H9 (cell line): ENCODE measurements around the gene ARHGEF10L. TPM values are rescaled to one million over a fixed set of nuclear protein-coding genes. Genes with fewer than 3 reads are reported as not detected.

Experiments used
- DNase-seq: peaks from one replicate; pipeline ENCODE4 v3.0.0-alpha.2; 2017
- H2AFZ ChIP-seq: one replicate; pipeline ENCODE4 v1.6.1; 2013; ENCODE audit warnings: mild to moderate bottlenecking, low read length, control low read depth, moderate library complexity
- H2AK5ac ChIP-seq: 2 replicates; pipeline ENCODE4 v1.6.1; 2013; ENCODE audit warnings: low read length, control low read depth, mixed read lengths; ENCODE audit not compliant: insufficient read length
- H2BK120ac ChIP-seq: one replicate; pipeline ENCODE4 v1.6.1; 2013; ENCODE audit warnings: low read depth, mild to moderate bottlenecking, low read length, control low read depth, inconsistent platforms; ENCODE audit not compliant: poor library complexity, severe bottlenecking
- H2BK12ac ChIP-seq: 2 replicates; pipeline ENCODE4 v1.6.1; 2013; ENCODE audit warnings: low read length, control low read depth, mixed read lengths, low read depth; ENCODE audit not compliant: insufficient read length
- H2BK15ac ChIP-seq: 2 replicates; pipeline ENCODE4 v1.6.1; 2013; ENCODE audit warnings: low read depth, low read length, control low read depth
- H2BK20ac ChIP-seq: one replicate; pipeline ENCODE4 v1.6.1; 2013; ENCODE audit warnings: low read depth, mild to moderate bottlenecking, low read length, control low read depth, inconsistent platforms; ENCODE audit not compliant: poor library complexity, severe bottlenecking
- H2BK5ac ChIP-seq: 2 replicates; pipeline ENCODE4 v1.6.1; 2013; ENCODE audit warnings: low read length, control low read depth, mixed read lengths; ENCODE audit not compliant: insufficient read length
- H3K14ac ChIP-seq: 2 replicates; pipeline ENCODE4 v1.6.1; 2013; ENCODE audit warnings: low read length, control low read depth; ENCODE audit not compliant: insufficient read depth
- H3K18ac ChIP-seq: 2 replicates; pipeline ENCODE4 v1.6.1; 2013; ENCODE audit warnings: low read depth, mild to moderate bottlenecking, mixed read lengths, low read length, control low read depth; ENCODE audit not compliant: insufficient read length
- H3K23ac ChIP-seq: 2 replicates; pipeline ENCODE4 v1.6.1; 2013; ENCODE audit warnings: low read length, control low read depth, mixed read lengths, low read depth; ENCODE audit not compliant: insufficient read length
- H3K23me2 ChIP-seq: 2 replicates; pipeline ENCODE4 v1.6.1; 2013; ENCODE audit warnings: low read depth, mild to moderate bottlenecking, mixed read lengths, low read length, control low read depth; ENCODE audit not compliant: insufficient read length, poor library complexity, severe bottlenecking
- H3K27ac ChIP-seq: 2 replicates; pipeline ENCODE4 v1.5.1; 2013; ENCODE audit warnings: low read length, control low read depth, mixed read lengths, low read depth; ENCODE audit not compliant: insufficient read length
- H3K27me3 ChIP-seq: 2 replicates; pipeline ENCODE4 v1.6.1; 2013; ENCODE audit warnings: low read length, control low read depth, inconsistent platforms; ENCODE audit not compliant: insufficient read depth
- H3K4ac ChIP-seq: 2 replicates; pipeline ENCODE4 v1.6.1; 2013; ENCODE audit warnings: low read depth, mild to moderate bottlenecking, control low read depth, inconsistent platforms, low read length, moderate library complexity
- H3K4me1 ChIP-seq: 2 replicates; pipeline ENCODE4 v1.6.1; 2013; ENCODE audit warnings: low read length, control low read depth, inconsistent platforms; ENCODE audit not compliant: insufficient read depth
- H3K4me2 ChIP-seq: 2 replicates; pipeline ENCODE4 v1.6.1; 2013; ENCODE audit warnings: low read length, control low read depth, mixed read lengths; ENCODE audit not compliant: insufficient read length, insufficient read depth
- H3K56ac ChIP-seq: 2 replicates; pipeline ENCODE4 v1.6.1; 2013; ENCODE audit warnings: low read depth, mild to moderate bottlenecking, mixed read lengths, low read length, control low read depth; ENCODE audit not compliant: insufficient read length
- H3K79me1 ChIP-seq: 2 replicates; pipeline ENCODE4 v1.6.1; 2013; ENCODE audit warnings: low read depth, mild to moderate bottlenecking, moderate library complexity, low read length, control low read depth, inconsistent platforms; ENCODE audit not compliant: insufficient read depth, poor library complexity, severe bottlenecking
- H3K79me2 ChIP-seq: 2 replicates; pipeline ENCODE4 v1.6.1; 2013; ENCODE audit warnings: low read length, control low read depth, inconsistent platforms; ENCODE audit not compliant: insufficient read depth
- H3K9ac ChIP-seq: 2 replicates; pipeline ENCODE4 v1.6.1; 2013; ENCODE audit warnings: low read length, control low read depth, mixed read lengths; ENCODE audit not compliant: insufficient read length; ENCODE audit errors: extremely low read depth
- H3K9me3 ChIP-seq: one replicate; pipeline ENCODE4 v1.6.1; 2013; ENCODE audit warnings: low read depth, low read length, inconsistent platforms; ENCODE audit not compliant: control insufficient read depth
- H3T11ph ChIP-seq: one replicate; pipeline ENCODE4 v1.6.1; 2013; ENCODE audit warnings: mild to moderate bottlenecking, low read length, control low read depth, inconsistent platforms
- H4K20me1 ChIP-seq: one replicate; pipeline ENCODE4 v1.6.1; 2013; ENCODE audit not compliant: control insufficient read depth, insufficient read length, insufficient read depth
- H4K5ac ChIP-seq: 2 replicates; pipeline ENCODE4 v1.6.1; 2013; ENCODE audit warnings: low read depth, mild to moderate bottlenecking, mixed read lengths, low read length, control low read depth; ENCODE audit not compliant: insufficient read length
- H4K8ac ChIP-seq: replicated peaks from 2 replicates; pipeline ENCODE4 v1.6.1; 2013; ENCODE audit warnings: low read length, control low read depth, mixed read lengths, low read depth; ENCODE audit not compliant: insufficient read length
- H4K91ac ChIP-seq: 2 replicates; pipeline ENCODE4 v1.6.1; 2013; ENCODE audit warnings: low read depth, mild to moderate bottlenecking, moderate library complexity, mixed read lengths, low read length, control low read depth; ENCODE audit not compliant: insufficient read length
- H3K27ac Mint-ChIP-seq, 3 experiments: 2 replicates in 2 of 3; 3 replicates in 1 of 3; pipeline ENCODE4 v1.8.0; 2020 to 2021; ENCODE audit warnings: mixed read lengths in 3 of 3, mild to moderate bottlenecking in 1 of 3, moderate library complexity in 1 of 3
- H3K27me3 Mint-ChIP-seq: 2 replicates; pipeline ENCODE4 v1.8.0; 2021; ENCODE audit warnings: low read depth, mild to moderate bottlenecking, moderate library complexity, mixed read lengths
- H3K36me3 Mint-ChIP-seq, 3 experiments: 2 replicates in 2 of 3; 3 replicates in 1 of 3; pipeline ENCODE4 v1.8.0; 2020 to 2021; ENCODE audit warnings: low read depth in 3 of 3, mixed read lengths in 3 of 3; ENCODE audit not compliant: insufficient read depth in 1 of 3
- H3K4me1 Mint-ChIP-seq, 2 experiments: 2 replicates each; pipeline ENCODE4 v1.8.0; 2020; ENCODE audit warnings: mixed read lengths in 2 of 2
- H3K4me3 Mint-ChIP-seq, 2 experiments: 2 replicates in 1 of 2; 3 replicates in 1 of 2; pipeline ENCODE4 v1.8.0; 2020 to 2021; ENCODE audit warnings: mild to moderate bottlenecking in 2 of 2, mixed read lengths in 2 of 2, moderate library complexity in 1 of 2
- H3K9me3 Mint-ChIP-seq, 2 experiments: 2 replicates in 1 of 2; 3 replicates in 1 of 2; pipeline ENCODE4 v1.8.0; 2020; ENCODE audit warnings: mild to moderate bottlenecking in 2 of 2, mixed read lengths in 2 of 2, moderate library complexity in 1 of 2
- WGBS: extraction: QIAGEN DNeasy Blood & Tissue Kit; methylation state at CpG from one replicate; pipeline ENCODE4 v1.1.7; 2013; ENCODE audit warnings: missing lambda C conversion rate, low lambda C conversion rate, mixed read lengths; ENCODE audit not compliant: insufficient read length; ENCODE audit errors: extremely low coverage; 5-methylcytosine and 5-hydroxymethylcytosine counted together
- total RNA-seq: library from RNA; stranded (reverse); gene quantifications from 2 replicates; pipeline ENCODE4 v1.2.1, GENCODE V29; 2021
- TF ChIP-seq, protein P1 (sequence below): fragments of 200-600 bp; sonication (generic); conservative IDR thresholded peaks from 3 replicates; pipeline ENCODE4 v1.8.0; 2021; ENCODE audit warnings: antibody characterized with exemption, mild to moderate bottlenecking

Gene ARHGEF10L
- total RNA-seq, 1 experiment from 2014 or later = 20.2 TPM

DNA sequence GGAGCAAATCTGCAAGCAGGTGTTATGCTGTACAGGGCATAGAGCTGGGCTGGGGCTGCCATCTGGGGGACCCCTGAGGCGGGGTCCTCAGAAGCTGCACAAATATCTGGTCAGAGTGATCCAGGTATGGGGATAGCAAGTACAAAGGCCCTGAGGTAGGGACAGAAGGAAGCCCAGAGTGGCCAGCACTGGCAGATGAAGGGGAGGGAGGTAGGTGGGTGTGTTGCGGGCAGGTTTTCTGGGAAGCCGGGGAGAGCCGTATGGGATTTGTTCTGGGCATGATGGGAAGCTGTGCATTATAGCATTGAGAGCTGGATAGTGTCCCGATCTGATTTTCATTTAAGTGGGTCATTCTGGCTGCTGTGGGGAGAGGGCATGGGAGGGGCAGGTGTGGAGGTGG is 102.7 kb downstream of the ARHGEF10L start:
- H3K27ac Mint-ChIP-seq = no peak overlapping the region
- no CpG with 5 or more reads among the region's 5 CpGs for WGBS

More for the DNA sequence above, 102.7 kb downstream of the ARHGEF10L start:
- no peaks in the 10 kb centered on the region for H3K27me3 ChIP-seq
- H4K8ac ChIP-seq = no peak overlapping the region
- peaks cover 3% of the 10 kb centered on the region for H4K20me1 ChIP-seq
- no peak overlapping the region for H2BK5ac ChIP-seq
- no peak for DNase-seq
- H4K91ac ChIP-seq = no peak overlapping the region
- H3K9me3 Mint-ChIP-seq = no peaks in the 10 kb centered on the region
- no peak overlapping the region for H3T11ph ChIP-seq
- no peaks in the 10 kb centered on the region for H3K9me3 ChIP-seq
- no peaks in the 10 kb centered on the region for H3K4me1 ChIP-seq
- H3K27me3 Mint-ChIP-seq = no peaks in the 10 kb centered on the region; the same call in 1 of the 2 replicates
- no peak overlapping the region for H3K14ac ChIP-seq
- H2BK20ac ChIP-seq = no peak overlapping the region
- H3K56ac ChIP-seq = no peak overlapping the region
- no peak overlapping the region for H3K4me2 ChIP-seq
- no peaks in the 10 kb centered on the region for H3K79me1 ChIP-seq
- H2AFZ ChIP-seq = no peak overlapping the region
- H3K79me2 ChIP-seq = no peaks in the 10 kb centered on the region
- no peak overlapping the region for H2BK15ac ChIP-seq
- no peak overlapping the region for H3K23ac ChIP-seq
- no peak overlapping the region for H4K5ac ChIP-seq
- H3K36me3 Mint-ChIP-seq = peaks cover 18 to 47% (median 38%) of the 10 kb centered on the region in 3 experiments; a peak in 6 of 7 replicates
- TF ChIP-seq, protein P1, sequence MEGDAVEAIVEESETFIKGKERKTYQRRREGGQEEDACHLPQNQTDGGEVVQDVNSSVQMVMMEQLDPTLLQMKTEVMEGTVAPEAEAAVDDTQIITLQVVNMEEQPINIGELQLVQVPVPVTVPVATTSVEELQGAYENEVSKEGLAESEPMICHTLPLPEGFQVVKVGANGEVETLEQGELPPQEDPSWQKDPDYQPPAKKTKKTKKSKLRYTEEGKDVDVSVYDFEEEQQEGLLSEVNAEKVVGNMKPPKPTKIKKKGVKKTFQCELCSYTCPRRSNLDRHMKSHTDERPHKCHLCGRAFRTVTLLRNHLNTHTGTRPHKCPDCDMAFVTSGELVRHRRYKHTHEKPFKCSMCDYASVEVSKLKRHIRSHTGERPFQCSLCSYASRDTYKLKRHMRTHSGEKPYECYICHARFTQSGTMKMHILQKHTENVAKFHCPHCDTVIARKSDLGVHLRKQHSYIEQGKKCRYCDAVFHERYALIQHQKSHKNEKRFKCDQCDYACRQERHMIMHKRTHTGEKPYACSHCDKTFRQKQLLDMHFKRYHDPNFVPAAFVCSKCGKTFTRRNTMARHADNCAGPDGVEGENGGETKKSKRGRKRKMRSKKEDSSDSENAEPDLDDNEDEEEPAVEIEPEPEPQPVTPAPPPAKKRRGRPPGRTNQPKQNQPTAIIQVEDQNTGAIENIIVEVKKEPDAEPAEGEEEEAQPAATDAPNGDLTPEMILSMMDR = no peak
- no peak overlapping the region for H2BK120ac ChIP-seq
- no peak overlapping the region for H2BK12ac ChIP-seq
- no peak overlapping the region for H3K27ac ChIP-seq
- H3K4me1 Mint-ChIP-seq = peaks cover 0 to 12% of the 10 kb centered on the region in 2 experiments; a peak in 2 of 4 replicates
- no peak overlapping the region for H3K18ac ChIP-seq
- no peaks in the 10 kb centered on the region for H3K23me2 ChIP-seq
- no peak overlapping the region for H3K4ac ChIP-seq
- H3K9ac ChIP-seq = no peak overlapping the region
- H3K4me3 Mint-ChIP-seq = no peak overlapping the region
- no peak overlapping the region for H2AK5ac ChIP-seq
